ENCODE data around the gene UBE2E1. TPM values are rescaled to one million over a fixed set of nuclear protein-coding genes. Genes with fewer than 3 reads are reported as not detected.

UBE2E1 gene
- total and polyA plus RNA-seq, 2 experiments from 2014 or later, result 39.9 to 120 TPM

- Mint-ChIP-seq H3K9me3 (peaks cover 8% of the 10 kb centered on the region), H3K4me3 (no peak overlapping the region), H3K36me3 (ENCODE audit: low read depth) (peaks cover 35% of the 10 kb centered on the region), H3K27me3 (ENCODE audit: insufficient read depth, low read depth, poor library complexity) (peaks cover 3% of the 10 kb centered on the region), H3K27ac (no peak overlapping the region), H3K4me1 (peaks cover 6% of the 10 kb centered on the region; the same call in 2 of the 3 replicates)
- Histone ChIP-seq H2AFZ (no peak overlapping the region), H3K4me1 (ENCODE audit: insufficient read depth) (no peaks in the 10 kb centered on the region), H3F3A (replicated peaks; ENCODE audit: low read depth) (no peaks in the 10 kb centered on the region), H3K36me3 (ENCODE audit: insufficient read depth) (no peaks in the 10 kb centered on the region), H3K79me2 (replicated peaks; ENCODE audit: insufficient read depth) (peaks cover 58% of the 10 kb centered on the region), H4K20me1 (replicated peaks; ENCODE audit: insufficient read depth) (peaks cover 10% of the 10 kb centered on the region), H3K4me3 (no peak overlapping the region), H3K4me2 (no peak overlapping the region), H3K27ac (ENCODE audit: low read depth) (no peak overlapping the region), H3K27me3 (ENCODE audit: insufficient read depth) (no peaks in the 10 kb centered on the region), H3K9me2 (ENCODE audit: insufficient read depth) (no peaks in the 10 kb centered on the region)
- ATAC-seq, result peak; percentile 59
- TF ChIP-seq CTCF (conservative IDR thresholded peaks at IDR 0.05; ENCODE audit: low read depth in 2 of 2) (peak; percentile 25 to 43; a peak in 2 of 4 replicates), STAT1 (IDR thresholded peaks at IDR 0.05; ENCODE audit: unreplicated experiment) (no peak), CREB1 (CRISPR knock-in tag; IDR thresholded peaks at IDR 0.05; ENCODE audit: low read depth) (no peak), ZNF462 (CRISPR knock-in tag; IDR thresholded peaks at IDR 0.05) (no peak), POLR2AphosphoS5 (IDR thresholded peaks at IDR 0.05; ENCODE audit: low read depth) (no peak)
- peak; percentile 47 for DNase-seq (ENCODE audit: low spot score)
Measured at GRCh38 chr3:23884481-23884880, 78.7 kb downstream of the UBE2E1 start.

Data from GM23338 (cell line).